ENCODE data around the gene SNPH.

Gene SNPH

GRCh38 chr20:1287787-1288569 lies 21.9 kb downstream of the SNPH start:
- no peak for DNase-seq

GRCh38 chr20:1291191-1291741 lies 25.2 kb downstream of the SNPH start:
- DNase-seq: no peak

GRCh38 chr20:1292620-1293019 lies 26.5 kb downstream of the SNPH start:
- no peak for DNase-seq

DNA sequence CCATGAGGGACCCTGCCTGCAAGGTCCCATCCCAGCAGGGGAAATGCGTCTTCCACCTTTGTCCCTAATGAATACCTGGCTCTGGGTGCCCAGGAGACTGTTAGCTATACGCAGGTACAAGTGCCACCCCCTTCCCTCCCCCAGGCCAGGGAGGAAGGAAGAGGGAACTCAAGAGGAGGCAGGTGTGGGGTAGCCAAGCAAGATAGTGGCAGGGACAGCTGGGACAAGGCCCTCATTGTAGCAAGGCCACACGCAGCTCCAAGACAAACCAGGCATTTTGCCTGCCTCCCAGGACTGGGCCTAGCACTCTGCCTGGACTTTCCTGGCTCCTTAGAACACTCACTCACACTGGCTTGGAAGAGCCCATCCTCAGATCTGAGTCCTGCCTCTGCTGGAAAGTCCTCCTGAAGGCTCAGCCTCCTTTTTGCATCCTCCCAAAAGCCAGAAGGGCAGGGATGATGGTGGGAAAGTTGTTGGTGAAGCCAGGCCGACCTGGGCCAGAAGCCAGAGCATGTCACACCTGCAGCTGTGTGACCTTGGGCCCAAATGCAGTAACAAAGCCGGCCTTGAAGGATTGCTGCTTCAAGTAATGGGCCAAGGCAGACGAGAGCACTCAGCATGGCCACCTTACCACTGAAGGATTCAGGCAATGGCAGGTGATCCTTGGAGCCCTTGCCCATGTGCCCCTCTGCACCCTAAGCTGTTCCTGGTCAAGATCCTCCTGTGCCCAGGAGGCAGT lies 27.7 kb downstream of the SNPH start:
- no peak for DNase-seq

DNA sequence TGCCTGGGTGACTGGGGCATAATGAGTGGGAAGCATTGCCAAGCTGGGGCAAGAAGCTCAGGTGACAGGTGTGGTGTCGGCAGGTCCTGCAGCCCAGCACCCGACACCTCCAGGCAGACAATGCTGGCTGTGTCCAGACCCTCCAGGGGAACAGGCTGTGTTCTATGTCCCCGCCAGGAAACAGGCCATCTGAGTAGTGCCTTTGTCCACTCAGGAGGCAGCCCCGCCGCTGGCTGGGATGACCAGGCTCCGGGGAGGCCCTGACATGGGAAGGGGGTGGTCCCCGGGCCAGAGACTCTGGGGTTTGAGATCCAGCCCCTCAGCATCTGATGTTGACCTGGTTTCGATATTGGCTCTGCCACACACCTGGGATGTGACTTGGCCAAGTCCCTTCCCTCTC lies 28.4 kb downstream of the SNPH start:
- DNase-seq: no peak

- no peak for DNase-seq
These were observed 29.3 kb downstream of the SNPH start for GRCh38 chr20:1295276-1295930.

GRCh38 chr20:1296117-1296610 lies 30.1 kb downstream of the SNPH start:
- no peak for DNase-seq

GRCh38 chr20:1296922-1297321 lies 30.8 kb downstream of the SNPH start:
- DNase-seq: no peak

- DNase-seq: no peak
These were observed 31.4 kb downstream of the SNPH start for GRCh38 chr20:1297486-1297885.

GRCh38 chr20:1298166-1298565 lies 32.1 kb downstream of the SNPH start:
- DNase-seq: no peak

DNA sequence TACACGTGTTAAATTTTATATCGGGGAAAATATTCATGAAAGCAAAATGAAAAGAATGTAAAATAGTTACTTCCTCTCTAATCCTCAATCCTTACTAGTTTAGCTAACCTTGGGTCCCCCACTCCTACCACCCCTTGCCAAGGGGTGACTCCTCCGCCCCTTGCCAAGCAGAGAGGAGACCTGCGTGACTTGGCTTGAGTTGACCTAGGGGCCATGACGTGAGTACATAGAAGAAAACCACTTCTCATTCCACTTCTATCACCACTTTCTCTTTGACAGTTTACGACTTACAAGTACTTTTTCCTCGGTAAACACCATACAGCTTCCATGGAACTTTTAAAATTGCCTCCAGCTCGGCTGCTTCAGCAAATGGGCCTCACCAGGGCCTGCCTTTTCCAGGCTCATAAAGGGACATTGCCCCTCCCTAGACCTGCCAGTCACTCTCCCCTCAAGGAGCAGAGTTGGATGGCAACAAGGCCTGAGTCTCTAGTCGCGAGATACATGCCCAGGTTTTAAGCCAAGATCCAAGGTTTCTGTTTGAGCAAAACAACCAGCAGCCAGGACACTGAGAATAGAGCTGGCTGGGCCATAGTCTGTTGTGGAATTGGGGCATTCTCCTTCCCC lies 32.9 kb downstream of the SNPH start:
- DNase-seq: no peak

- DNase-seq: peak in 1 of 2 experiments; percentile 38
These were observed 33.4 kb downstream of the SNPH start for GRCh38 chr20:1299522-1299921.

GRCh38 chr20:1300083-1300840 lies 34.2 kb downstream of the SNPH start:
- no peak for DNase-seq

DNA sequence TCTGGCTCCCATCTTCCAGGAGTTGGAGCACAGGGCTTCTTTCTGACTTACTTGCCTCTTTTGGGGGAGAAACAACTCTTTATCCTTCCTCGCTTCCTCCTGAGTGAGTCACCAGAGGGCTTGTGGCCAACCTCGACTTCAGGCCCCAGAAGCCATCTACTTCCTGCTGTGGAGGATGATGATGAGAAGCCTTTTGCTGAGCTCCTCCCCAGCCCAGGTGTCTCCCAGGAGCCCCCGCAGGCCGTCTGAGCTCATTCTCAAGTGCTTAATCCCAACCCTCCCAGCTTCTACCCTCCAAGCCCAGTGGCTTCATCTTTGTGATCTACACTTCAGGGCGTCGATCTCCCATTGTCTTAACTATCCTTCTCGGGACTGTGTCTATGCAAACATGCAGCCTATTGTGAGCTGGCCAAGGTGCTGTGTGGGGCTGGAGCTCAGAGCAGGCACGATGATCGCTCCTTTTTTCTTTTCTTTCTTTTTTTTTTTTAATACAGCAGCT lies 35.0 kb downstream of the SNPH start:
- DNase-seq: no peak

GRCh38 chr20:1302685-1303541 lies 36.8 kb downstream of the SNPH start:
- DNase-seq: peak; percentile 28 to 41

DNA sequence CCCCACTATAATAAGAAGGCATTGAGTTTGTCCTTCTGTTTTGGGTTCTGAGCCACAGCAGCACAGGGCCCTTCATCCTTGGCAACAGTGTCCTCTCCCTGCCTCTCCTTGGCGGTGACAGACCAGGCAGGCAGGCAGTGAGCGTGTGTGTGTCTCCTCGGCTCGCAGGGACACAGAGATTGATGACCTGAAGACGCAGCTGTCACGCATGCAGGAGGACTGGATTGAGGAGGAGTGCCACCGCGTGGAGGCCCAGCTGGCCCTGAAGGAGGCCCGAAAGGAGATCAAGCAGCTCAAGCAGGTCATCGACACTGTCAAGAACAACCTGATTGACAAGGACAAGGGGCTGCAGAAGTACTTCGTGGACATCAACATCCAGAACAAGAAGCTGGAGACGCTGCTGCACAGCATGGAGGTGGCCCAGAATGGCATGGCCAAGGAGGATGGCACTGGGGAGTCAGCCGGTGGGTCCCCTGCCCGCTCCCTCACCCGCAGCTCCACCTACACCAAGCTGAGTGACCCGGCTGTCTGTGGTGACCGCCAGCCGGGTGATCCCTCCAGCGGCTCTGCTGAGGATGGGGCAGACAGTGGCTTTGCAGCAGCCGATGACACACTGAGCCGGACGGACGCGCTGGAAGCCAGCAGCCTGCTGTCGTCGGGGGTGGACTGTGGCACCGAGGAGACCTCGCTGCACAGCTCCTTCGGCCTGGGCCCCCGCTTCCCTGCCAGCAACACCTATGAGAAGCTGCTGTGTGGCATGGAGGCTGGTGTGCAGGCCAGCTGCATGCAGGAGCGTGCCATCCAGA lies 38.8 kb downstream of the SNPH start:
- no peak for DNase-seq

DNA sequence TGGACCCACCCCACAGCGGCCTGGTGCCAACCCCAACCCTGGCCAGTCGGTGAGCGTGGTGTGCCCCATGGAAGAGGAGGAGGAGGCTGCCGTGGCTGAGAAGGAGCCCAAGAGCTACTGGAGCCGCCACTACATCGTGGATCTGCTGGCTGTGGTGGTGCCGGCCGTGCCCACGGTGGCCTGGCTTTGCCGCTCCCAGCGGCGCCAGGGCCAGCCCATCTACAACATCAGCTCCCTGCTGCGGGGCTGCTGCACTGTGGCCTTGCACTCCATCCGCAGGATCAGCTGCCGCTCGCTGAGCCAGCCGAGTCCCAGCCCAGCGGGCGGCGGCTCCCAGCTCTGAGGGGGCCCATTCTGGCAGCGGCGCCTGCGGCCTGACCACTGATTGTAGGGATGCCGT lies 39.6 kb downstream of the SNPH start:
- no peak for DNase-seq

DNA sequence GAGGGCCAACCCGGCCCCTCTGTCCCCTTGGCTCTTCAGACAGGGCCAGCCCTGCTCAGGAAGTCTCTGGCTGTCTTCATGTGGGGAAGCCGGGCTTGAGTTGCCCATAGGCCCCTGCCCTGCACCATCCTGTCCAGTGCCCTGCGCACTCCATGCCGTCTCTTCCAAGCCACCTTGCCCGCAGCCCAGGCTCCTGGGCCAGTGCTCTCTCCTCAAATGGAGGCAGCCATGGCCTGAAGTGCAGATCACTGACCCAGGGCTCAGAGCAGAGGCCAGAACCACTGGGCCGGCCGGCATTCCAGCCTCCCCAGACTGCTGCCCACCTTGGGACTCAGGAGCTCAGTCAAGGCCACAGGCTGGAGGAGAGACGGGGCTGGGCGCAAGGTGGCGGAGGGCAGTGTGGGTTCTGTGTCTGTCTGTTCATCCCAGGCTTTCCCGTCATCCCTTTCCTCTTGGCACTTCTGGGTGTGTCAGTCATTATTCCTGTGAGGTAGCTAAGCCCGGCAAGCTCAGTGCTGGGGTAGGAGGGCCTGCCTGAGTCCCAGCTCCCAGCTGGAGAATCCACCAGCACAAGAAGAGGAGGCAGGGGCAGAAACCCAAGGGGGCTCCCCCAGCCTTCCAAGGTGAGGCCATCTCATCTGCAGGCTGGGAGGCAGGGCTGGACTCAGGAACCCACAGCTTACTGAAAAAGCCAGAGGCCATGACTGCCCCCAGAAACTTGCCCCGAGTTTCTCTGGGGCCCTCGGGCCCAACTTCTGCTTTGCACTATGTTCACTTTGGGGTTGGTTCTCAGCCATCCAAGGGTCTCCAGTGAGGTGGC lies 40.4 kb downstream of the SNPH start:
- DNase-seq: no peak

DNA sequence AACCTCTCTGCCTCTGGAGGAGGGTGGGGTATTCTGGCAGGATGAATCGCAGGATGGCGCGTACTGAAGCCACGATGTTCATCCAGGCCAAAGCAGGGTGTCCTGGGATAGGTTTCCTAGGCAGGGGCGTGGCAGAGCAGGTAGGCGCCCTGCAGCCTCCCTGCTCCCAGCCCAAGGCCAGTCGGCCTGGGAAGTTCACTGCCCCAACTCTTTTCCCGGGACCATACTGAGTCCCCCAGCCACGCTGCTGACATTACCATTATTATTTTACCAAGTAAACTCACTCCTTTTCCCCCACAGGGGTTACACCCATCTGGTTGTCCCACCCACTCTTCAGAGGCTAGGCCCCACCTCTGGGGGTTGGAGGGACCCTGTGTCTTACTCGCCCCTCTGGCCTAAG lies 41.1 kb downstream of the SNPH start:
- DNase-seq: no peak
